GM21786 (cell line): ENCODE data around the gene ZNF136.

ENCODE experiments used
- ATAC-seq: cut with Tn5 transposase; IDR thresholded peaks from one replicate; pipeline ENCODE4 v1.9.1; 2021; ENCODE audit not compliant: unreplicated experiment

The ZNF136 gene

GRCh38 chr19:12187625-12188024, 24.7 kb downstream of the ZNF136 start:
- no peak for ATAC-seq

DNA sequence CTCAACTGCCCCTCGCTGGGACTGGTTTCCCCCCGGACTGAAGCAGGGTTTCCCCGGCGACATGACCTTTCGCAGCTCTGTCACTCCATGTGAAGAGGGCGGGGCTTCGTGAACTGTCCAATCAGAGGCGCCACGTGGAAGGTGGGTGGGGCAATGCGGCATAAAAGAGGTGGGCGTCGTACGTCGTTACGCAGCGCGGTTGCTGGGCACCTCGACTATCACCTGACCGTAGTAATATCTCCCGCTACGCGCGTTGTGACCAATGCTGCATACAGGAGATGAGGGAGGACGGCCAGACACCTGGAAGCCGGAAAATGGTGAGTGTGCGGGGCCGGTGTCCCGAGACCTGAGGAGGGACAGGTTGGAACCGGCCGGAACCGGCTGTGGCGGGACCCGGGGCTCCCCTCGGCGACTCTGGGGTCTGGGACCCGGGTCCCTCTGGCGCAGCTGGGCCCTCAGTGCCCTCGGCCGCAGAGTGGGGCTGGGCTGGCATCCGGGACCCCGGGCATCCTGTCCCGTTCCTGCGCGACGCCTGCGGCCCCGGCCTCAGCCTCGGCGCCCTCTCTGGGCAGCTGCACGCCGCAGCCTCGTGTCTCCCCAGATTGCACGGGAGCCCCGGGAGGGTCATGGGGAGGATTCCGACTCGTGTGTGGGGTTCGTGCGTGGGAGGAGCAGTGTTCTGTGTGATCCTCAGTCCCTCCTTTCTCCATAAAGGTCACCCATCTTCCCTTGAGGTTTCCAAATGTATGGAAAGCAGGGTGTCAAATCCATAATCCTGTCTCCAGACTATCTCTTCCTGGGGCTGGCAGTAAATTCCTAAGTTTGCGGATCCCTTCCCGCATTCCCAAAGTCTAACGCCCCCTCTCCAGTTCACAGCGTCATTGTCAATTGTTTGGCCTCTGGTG, 32.2 kb downstream of the ZNF136 start:
- ATAC-seq = no peak

GRCh38 chr19:12198136-12198535, 35.2 kb downstream of the ZNF136 start:
- ATAC-seq = no peak

GRCh38 chr19:12199757-12200419, 37.0 kb downstream of the ZNF136 start:
- ATAC-seq = no peak

DNA sequence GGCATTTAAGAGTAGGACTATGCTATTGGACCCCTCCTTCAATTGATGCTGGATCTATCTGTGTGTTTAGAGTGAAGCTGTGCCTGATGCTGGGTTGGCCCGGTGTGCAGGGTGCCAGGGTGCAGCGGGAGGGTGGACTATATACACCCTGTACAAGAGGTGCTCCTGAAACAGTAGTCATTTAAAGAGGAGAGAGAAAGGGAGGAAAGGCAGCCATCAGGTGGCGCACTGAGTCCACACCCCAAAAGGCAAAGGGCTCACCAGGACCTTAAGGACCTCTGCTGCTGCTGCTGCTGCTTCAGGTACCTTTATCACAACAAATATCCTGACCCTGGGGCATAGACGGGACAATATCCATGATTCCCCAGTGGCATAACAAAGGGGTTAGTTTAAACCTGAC, 39.4 kb downstream of the ZNF136 start:
- ATAC-seq = no peak

DNA sequence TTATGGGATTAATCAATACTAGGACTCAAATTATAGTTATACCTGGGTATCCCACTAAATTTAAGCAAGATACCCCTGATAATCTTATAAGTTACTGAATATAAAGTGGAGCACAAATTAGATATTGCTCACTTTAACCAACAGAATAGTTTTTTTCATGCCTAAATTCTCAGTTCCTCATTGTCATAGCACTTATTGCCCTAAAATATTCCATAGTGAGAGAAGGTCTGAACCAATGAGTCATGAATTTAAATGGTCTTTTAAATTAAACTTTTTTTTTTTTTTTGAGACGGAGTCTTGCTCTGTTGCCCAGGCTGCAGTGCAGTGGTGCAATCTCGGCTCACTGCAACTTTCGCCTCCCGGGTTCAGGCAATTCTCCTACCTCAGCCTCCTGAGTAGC, 42.4 kb downstream of the ZNF136 start:
- ATAC-seq = no peak

GRCh38 chr19:12208221-12208620, 45.3 kb downstream of the ZNF136 start:
- ATAC-seq = no peak

DNA sequence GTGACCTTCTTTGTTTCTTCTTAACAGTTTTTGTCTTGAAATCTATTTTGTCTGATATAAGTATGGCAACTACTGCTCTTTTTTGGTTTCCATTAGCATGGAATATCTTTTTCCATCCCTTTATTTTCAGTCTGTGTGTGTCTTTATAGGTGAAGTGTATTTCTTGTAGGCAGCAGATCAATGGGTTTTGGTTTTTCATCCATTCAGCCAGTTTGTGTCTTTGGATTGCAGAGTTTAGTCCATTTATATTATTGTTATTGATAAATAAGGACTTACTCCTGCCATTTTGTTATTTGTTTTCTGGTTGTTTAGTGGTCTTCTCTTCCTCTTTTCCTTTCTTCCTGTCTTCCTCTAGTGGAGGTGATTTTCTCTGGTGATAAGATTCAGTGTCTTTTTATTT, 54.4 kb downstream of the ZNF136 start:
- ATAC-seq = no peak

DNA sequence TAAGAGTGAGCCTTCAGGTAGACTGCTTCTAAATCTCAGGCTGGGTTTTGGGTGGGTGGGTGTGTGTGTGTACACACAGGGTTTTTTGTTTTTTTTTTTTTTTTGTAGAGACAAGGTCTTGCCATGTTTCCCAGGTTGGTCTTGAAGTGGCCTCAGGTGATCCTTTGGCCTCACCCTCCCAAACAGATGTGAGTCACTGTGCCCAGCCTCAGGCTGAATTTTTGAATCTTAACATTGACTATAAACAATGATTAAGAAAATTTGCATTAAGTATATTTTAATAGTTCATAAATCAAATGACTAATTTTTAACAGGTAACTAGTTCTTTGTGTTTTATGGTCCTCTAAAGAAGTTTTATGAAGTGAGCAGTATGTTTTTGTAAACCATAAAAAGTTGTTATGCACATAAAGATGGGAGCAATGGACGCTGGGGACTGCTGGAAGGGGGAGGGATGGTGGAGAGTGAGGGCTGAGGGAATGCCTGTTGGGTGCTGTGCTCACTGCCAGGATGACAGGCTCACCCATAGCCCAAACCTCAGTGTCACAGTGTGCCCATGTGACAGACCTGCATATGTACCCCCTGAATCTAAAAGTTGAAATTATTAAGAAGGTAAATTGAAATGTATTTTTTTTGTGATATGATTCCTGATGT, 60.2 kb downstream of the ZNF136 start:
- ATAC-seq = no peak

DNA sequence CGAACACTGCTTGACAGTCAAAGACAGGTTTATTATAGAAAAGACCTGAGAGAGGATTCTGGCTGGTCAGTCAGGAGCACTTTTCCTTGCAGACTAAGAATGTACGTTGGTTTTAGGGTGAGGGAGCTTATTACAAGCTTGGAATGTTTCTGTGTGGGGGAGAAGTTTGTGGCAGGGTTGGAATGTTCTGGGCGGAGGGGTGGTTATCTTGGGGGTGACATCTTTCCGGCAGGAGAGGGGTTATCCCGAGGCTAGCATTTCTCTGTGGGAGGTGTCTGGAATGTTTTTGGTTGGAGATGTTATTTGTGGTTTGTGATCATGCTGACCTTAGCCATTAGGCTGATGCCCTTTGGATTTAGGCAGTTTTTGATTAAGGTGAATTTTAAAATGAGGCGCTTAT, 61.8 kb downstream of the ZNF136 start:
- no peak for ATAC-seq

DNA sequence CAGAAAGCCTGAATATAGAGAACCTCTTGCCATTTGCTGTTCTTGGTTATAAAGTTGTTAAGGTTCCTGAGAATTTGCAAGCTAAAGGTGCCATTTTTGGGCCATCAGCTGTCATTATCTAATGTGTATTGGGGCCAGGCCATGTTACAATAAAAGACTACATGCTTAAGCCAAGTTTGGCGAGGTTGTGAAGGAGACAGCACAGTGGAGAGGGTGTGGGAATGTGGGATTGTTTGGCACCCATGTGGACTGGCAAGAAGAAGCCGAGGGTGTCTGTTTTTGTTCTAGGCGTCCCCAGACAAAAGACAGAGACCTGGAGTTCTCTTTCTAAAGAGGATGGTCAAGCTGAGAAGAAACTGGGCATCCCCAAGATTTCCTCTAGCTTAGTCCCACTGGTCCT, 67.1 kb downstream of the ZNF136 start:
- no peak for ATAC-seq

DNA sequence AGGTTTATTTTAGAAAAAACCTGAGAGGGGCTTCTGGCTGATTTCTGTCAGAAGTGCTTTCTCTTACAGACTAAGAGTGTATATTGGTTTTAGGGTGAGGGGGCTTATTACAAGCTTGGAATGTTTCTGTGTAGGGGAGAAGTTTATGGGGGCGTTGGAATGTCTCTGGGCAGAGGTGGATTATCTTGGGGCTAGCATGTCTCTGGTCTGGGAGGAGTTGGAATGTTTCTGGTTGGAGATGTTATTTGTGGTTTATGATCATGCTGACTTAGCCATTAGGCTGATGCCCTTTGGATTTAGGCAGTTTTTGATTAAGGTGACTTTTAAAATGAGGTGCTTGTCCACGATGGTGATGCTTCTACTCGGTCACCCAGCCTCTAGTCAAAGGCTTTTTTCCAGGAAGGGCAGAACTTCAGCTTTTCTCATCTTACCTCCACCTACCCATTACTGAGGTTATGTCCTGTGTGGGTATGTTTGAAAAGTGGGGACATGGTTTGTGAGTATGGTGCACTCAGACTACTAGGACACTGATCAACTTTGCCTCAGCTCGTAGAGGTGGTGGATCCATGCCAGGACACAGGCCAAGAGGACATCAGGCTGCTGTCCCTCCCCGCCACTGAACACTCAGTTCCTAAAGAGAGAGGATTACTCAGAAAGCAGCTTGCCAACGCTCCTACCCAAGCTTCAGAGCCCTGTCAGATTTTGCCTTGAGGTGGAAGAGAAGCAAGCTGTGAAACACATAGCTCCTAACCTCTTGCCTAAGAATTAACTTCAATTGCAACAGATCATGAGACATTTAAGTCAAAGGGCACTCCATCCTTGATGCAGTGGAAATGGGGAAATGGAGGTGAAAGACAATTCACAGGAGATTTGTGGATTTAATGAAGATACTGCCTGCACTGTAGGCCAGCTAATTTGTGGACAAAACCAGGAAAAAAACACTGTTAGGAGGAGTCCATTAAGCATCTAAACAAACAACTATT, 68.1 kb downstream of the ZNF136 start:
- ATAC-seq = no peak

DNA sequence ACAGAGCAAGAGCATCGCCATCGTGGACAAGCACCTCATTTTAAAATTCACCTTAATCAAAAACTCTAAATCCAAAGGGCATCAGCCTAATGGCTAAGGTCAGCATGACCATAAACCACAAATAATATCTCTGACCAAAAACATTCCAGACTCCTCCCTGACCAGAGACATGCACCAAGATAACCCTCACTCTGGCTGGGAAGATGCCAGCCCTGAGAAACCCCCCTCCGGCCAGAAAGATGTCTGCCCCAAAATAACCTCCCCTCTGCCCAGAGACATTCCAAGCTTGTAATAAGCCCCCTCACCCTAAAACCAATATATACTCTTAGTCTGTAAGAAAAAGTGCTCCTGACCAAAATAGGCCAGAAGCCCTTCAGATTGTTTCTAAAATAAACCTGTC, 70.1 kb downstream of the ZNF136 start:
- no peak for ATAC-seq

GRCh38 chr19:12237143-12237839, 74.4 kb downstream of the ZNF136 start:
- no peak for ATAC-seq
